Measurements from ENCODE around the gene SMIM43. TPM values are rescaled to one million over a fixed set of nuclear protein-coding genes. Genes with fewer than 3 reads are reported as not detected.

Gene SMIM43
- total RNA-seq, 1 experiment from 2014 or later, result 0.33 TPM

DNA sequence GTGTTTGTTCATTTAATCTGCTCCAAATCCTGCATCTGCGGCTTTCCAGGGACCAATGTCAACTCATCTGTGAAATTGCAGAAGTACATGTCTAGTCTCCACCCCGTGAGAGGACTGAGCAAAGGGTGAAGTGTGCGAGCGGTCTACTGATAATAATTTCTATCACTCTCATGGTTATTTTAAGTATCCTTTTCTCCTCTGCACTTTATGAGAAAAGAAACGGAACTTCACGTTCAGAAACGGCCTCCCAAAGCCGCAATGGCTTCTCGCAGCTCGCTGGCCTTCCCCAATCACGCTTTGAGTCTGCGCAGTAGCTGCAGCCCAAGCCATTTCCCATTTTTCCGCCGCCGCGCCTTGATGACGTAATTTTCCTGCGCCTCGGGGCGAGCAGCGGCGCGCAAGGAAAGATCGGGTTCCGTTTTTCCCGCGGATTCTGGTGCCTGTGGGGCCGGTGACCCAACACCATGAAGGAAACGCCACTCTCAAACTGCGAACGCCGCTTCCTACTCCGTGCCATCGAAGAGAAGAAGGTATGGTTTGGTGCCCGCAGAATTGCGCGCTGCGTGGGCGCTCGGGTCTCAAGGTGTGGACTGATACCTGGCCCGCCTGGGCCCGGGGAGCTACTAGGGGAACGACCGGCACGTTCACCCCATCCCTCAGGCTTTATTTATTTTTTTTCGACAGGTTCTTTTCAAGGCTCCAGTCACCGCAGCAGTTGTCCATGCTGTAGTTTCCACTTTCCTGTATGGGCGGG, 36.2 kb upstream of the SMIM43 start, which contains the start of gene EXOSC9 (continued):
- TF ChIP-seq ATF3 (CRISPR knock-in tag; conservative IDR thresholded peaks at IDR 0.05) (no peak), HMGXB4 (CRISPR knock-in tag; IDR thresholded peaks at IDR 0.05) (peak; percentile 47; the same call in 1 of the 2 replicates), USF1 (CRISPR knock-in tag; IDR thresholded peaks at IDR 0.05) (no peak; the same call in 1 of the 2 replicates), ZBTB21 (CRISPR knock-in tag; IDR thresholded peaks at IDR 0.05; ENCODE audit: borderline replicate concordance) (no peak), NFE2L1 (CRISPR knock-in tag; IDR thresholded peaks at IDR 0.05) (no peak), FOXK1 (CRISPR knock-in tag; IDR thresholded peaks at IDR 0.05) (peak; percentile 88), SMAD3 (CRISPR knock-in tag; IDR thresholded peaks at IDR 0.05; ENCODE audit: borderline replicate concordance) (peak; percentile 31; the same call in 1 of the 2 replicates), ZNF138 (CRISPR knock-in tag; conservative IDR thresholded peaks at IDR 0.05) (no peak), ZNF232 (CRISPR knock-in tag; IDR thresholded peaks at IDR 0.05) (no peak), JUN (CRISPR knock-in tag; IDR thresholded peaks at IDR 0.05) (no peak), CREB1 (CRISPR knock-in tag; IDR thresholded peaks at IDR 0.05) (peak; percentile 89), FOXP1 (CRISPR knock-in tag; IDR thresholded peaks at IDR 0.05; ENCODE audit: borderline replicate concordance) (peak; percentile 35; the same call in 1 of the 2 replicates)
- TF ChIP-seq, protein P1, sequence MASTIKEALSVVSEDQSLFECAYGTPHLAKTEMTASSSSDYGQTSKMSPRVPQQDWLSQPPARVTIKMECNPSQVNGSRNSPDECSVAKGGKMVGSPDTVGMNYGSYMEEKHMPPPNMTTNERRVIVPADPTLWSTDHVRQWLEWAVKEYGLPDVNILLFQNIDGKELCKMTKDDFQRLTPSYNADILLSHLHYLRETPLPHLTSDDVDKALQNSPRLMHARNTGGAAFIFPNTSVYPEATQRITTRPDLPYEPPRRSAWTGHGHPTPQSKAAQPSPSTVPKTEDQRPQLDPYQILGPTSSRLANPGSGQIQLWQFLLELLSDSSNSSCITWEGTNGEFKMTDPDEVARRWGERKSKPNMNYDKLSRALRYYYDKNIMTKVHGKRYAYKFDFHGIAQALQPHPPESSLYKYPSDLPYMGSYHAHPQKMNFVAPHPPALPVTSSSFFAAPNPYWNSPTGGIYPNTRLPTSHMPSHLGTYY (CRISPR knock-in tag; IDR thresholded peaks at IDR 0.05), result no peak
- TF ChIP-seq, protein P2, sequence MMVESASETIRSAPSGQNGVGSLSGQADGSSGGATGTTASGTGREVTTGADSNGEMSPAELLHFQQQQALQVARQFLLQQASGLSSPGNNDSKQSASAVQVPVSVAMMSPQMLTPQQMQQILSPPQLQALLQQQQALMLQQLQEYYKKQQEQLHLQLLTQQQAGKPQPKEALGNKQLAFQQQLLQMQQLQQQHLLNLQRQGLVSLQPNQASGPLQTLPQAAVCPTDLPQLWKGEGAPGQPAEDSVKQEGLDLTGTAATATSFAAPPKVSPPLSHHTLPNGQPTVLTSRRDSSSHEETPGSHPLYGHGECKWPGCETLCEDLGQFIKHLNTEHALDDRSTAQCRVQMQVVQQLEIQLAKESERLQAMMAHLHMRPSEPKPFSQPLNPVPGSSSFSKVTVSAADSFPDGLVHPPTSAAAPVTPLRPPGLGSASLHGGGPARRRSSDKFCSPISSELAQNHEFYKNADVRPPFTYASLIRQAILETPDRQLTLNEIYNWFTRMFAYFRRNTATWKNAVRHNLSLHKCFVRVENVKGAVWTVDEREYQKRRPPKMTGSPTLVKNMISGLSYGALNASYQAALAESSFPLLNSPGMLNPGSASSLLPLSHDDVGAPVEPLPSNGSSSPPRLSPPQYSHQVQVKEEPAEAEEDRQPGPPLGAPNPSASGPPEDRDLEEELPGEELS (CRISPR knock-in tag; IDR thresholded peaks at IDR 0.05), result peak; percentile 61
- TF ChIP-seq, protein P3, sequence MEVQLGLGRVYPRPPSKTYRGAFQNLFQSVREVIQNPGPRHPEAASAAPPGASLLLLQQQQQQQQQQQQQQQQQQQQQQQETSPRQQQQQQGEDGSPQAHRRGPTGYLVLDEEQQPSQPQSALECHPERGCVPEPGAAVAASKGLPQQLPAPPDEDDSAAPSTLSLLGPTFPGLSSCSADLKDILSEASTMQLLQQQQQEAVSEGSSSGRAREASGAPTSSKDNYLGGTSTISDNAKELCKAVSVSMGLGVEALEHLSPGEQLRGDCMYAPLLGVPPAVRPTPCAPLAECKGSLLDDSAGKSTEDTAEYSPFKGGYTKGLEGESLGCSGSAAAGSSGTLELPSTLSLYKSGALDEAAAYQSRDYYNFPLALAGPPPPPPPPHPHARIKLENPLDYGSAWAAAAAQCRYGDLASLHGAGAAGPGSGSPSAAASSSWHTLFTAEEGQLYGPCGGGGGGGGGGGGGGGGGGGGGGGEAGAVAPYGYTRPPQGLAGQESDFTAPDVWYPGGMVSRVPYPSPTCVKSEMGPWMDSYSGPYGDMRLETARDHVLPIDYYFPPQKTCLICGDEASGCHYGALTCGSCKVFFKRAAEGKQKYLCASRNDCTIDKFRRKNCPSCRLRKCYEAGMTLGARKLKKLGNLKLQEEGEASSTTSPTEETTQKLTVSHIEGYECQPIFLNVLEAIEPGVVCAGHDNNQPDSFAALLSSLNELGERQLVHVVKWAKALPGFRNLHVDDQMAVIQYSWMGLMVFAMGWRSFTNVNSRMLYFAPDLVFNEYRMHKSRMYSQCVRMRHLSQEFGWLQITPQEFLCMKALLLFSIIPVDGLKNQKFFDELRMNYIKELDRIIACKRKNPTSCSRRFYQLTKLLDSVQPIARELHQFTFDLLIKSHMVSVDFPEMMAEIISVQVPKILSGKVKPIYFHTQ (CRISPR knock-in tag; IDR thresholded peaks at IDR 0.05), result no peak

GRCh38 chr4:121800638-121800960, 35.6 kb upstream of the SMIM43 start:
- ChIA-PET CTCF (no interaction called here), POLR2A (interaction anchor here (1.0 to 1.3 kb wide), 3 partner anchors 15 to 107 kb away, joined by 3 read pairs; partner anchors contain the start of gene BBS7)
- peak overlapping the region; percentile 81 for H3K4me3 Mint-ChIP-seq
- no peaks in the 10 kb centered on the region for H3K27me3 Mint-ChIP-seq (ENCODE audit: low read depth)
- no peaks in the 10 kb centered on the region for H3K9me3 Mint-ChIP-seq
- ATAC-seq, result no peak
- no peak for TF ChIP-seq ZSCAN18 (CRISPR knock-in tag; IDR thresholded peaks at IDR 0.05)
- 0 out of 2 replicates have a peak, but pooled peaks have one; percentile 42 for TF ChIP-seq ZNF671 (CRISPR knock-in tag; IDR thresholded peaks at IDR 0.05)
- H3K36me3 Mint-ChIP-seq, result peaks cover 20% of the 10 kb centered on the region
- H3K27ac Mint-ChIP-seq, result peak overlapping the region; percentile 97
- DNase-seq (ENCODE audit: low spot score), result no peak
- H3K4me1 Mint-ChIP-seq, result peaks cover 24% of the 10 kb centered on the region
